Panc1 (cell line): ENCODE measurements around the gene TSPAN7.

Source experiments
- POLR2AphosphoS5 ChIP-seq: IDR thresholded peaks from 2 replicates; pipeline ENCODE4 v1.6.1; 2012; ENCODE audit warnings: mild to moderate bottlenecking, low read depth, low read length, moderate library complexity
- SIN3A ChIP-seq: IDR thresholded peaks from 2 replicates; pipeline ENCODE4 v1.6.1; 2012; ENCODE audit warnings: low read depth, mild to moderate bottlenecking, low read length, moderate library complexity, borderline replicate concordance; ENCODE audit not compliant: insufficient read depth
- TCF7L2 ChIP-seq: IDR thresholded peaks from 2 replicates; pipeline ENCODE4 v1.6.1; 2011; ENCODE audit warnings: mild to moderate bottlenecking, low read depth, low read length, inconsistent platforms
- TF ChIP-seq, protein P1 (sequence below): fragments of 450-650 bp; IDR thresholded peaks from 2 replicates; pipeline ENCODE4 v1.5.1; 2017; ENCODE audit warnings: mild to moderate bottlenecking
- TF ChIP-seq, protein P2 (sequence below), 2 experiments: IDR thresholded peaks; 2 replicates each; pipeline ENCODE4 v1.6.1; 2011 to 2012; ENCODE audit warnings: low read depth in 2 of 2, control low read depth in 1 of 2, low read length in 1 of 2, mild to moderate bottlenecking in 1 of 2, moderate library complexity in 1 of 2; ENCODE audit not compliant: insufficient read depth in 1 of 2

DNA sequence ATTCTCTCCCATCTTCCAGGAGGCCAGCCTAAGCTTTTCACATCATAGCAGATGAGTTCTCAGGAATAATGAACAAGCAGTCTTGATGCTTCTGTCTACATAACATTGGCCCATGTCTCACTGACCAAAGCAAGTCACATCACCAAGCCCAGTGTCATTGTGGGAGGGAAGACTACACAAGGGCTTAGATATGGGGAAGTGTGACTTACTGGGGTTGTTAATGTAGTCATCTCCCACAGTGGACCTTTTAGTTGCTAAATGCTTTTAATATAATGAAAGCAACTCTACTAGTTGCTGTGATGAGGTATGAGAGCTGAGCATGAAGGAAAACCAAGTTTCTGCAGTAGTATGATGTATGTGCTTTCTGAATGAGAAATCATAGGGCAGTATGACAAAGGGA, 40.5 kb downstream of the TSPAN7 start:
- TF ChIP-seq, protein P1, sequence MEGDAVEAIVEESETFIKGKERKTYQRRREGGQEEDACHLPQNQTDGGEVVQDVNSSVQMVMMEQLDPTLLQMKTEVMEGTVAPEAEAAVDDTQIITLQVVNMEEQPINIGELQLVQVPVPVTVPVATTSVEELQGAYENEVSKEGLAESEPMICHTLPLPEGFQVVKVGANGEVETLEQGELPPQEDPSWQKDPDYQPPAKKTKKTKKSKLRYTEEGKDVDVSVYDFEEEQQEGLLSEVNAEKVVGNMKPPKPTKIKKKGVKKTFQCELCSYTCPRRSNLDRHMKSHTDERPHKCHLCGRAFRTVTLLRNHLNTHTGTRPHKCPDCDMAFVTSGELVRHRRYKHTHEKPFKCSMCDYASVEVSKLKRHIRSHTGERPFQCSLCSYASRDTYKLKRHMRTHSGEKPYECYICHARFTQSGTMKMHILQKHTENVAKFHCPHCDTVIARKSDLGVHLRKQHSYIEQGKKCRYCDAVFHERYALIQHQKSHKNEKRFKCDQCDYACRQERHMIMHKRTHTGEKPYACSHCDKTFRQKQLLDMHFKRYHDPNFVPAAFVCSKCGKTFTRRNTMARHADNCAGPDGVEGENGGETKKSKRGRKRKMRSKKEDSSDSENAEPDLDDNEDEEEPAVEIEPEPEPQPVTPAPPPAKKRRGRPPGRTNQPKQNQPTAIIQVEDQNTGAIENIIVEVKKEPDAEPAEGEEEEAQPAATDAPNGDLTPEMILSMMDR = no peak
- TF ChIP-seq POLR2AphosphoS5 = no peak
- no peak for TF ChIP-seq SIN3A
- TF ChIP-seq, protein P2, sequence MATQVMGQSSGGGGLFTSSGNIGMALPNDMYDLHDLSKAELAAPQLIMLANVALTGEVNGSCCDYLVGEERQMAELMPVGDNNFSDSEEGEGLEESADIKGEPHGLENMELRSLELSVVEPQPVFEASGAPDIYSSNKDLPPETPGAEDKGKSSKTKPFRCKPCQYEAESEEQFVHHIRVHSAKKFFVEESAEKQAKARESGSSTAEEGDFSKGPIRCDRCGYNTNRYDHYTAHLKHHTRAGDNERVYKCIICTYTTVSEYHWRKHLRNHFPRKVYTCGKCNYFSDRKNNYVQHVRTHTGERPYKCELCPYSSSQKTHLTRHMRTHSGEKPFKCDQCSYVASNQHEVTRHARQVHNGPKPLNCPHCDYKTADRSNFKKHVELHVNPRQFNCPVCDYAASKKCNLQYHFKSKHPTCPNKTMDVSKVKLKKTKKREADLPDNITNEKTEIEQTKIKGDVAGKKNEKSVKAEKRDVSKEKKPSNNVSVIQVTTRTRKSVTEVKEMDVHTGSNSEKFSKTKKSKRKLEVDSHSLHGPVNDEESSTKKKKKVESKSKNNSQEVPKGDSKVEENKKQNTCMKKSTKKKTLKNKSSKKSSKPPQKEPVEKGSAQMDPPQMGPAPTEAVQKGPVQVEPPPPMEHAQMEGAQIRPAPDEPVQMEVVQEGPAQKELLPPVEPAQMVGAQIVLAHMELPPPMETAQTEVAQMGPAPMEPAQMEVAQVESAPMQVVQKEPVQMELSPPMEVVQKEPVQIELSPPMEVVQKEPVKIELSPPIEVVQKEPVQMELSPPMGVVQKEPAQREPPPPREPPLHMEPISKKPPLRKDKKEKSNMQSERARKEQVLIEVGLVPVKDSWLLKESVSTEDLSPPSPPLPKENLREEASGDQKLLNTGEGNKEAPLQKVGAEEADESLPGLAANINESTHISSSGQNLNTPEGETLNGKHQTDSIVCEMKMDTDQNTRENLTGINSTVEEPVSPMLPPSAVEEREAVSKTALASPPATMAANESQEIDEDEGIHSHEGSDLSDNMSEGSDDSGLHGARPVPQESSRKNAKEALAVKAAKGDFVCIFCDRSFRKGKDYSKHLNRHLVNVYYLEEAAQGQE (IDR thresholded peaks at IDR 0.05; ENCODE audit: insufficient read depth in 1 of 2, low read depth in 2 of 2, low read length in 1 of 2) = no peak
- no peak for TF ChIP-seq TCF7L2
